Measurements from ENCODE around the gene WNT5A.
"Not testable (repeated sequence)": the region's sequence is repeated elsewhere in the genome, so short reads cannot be mapped to it uniquely, and the experiment has no call there.

Gene WNT5A

DNA sequence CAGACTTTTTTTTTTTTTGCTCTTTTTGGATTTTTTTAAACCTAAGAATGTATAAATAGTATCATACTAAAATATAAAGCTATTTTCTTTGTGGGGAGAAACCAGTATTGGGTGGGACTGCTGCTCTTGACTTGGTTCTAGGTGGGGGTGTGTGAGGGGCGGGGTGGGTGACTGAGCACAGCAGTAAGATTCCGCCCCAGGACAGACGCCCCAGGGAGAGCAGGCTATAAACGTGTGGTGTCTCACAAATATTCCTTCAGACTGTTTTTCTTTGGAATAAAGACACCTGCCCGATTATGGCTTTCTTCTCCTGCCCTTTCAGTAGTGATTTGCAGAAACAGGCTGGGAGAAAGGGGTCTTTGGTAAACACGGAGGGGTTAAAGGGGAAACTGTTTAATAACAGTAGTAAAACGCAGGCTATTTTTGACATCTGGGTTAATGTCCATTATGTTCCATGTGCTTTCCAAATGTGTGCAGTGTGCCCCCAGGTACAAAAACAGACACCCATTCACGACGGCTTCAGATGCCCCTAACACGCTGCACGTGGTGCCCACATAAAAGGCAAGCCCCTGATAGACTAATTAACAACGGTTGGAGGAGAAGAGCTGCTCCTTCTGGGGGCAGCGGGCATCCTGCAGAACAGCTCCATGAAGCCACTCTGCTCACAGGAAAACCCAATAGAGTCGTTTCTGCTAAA is 28.6 kb upstream of the WNT5A start:
- DNase-seq (ENCODE audit: low spot score in 2 of 2) (no peak), ATAC-seq (no peak)
- H3K4me1 Mint-ChIP-seq: no peaks in the 10 kb centered on the region
- H3K36me3 Mint-ChIP-seq: no peaks in the 10 kb centered on the region
- H3K4me3 Mint-ChIP-seq: no peak overlapping the region
- no peak overlapping the region for H3K27ac Mint-ChIP-seq
- no peaks in the 10 kb centered on the region for H3K9me3 Mint-ChIP-seq

DNA sequence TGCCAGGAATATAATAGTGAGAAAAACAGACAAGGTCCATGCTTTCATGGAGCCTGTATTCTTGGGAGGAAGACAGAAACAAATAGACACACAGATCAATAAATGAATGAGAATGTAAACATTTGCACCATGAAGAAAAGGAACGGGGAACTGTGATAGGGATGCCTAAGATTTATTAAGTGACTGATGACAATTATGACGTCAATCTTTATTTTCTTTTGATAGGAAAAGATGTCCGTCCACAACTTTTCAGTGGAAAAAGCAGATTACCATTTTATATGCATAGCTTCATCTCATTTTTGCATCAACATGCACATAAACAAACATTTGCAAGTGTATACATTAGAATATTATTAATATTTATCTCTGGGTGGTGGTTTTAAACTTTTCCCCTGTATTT is 27.9 kb upstream of the WNT5A start:
- ATAC-seq (no peak), DNase-seq (ENCODE audit: low spot score in 2 of 2) (no peak)
- Mint-ChIP-seq H3K27ac (no peak overlapping the region), H3K9me3 (peaks cover 2% of the 10 kb centered on the region), H3K4me1 (no peaks in the 10 kb centered on the region), H3K4me3 (no peak overlapping the region), H3K36me3 (no peaks in the 10 kb centered on the region)

DNA sequence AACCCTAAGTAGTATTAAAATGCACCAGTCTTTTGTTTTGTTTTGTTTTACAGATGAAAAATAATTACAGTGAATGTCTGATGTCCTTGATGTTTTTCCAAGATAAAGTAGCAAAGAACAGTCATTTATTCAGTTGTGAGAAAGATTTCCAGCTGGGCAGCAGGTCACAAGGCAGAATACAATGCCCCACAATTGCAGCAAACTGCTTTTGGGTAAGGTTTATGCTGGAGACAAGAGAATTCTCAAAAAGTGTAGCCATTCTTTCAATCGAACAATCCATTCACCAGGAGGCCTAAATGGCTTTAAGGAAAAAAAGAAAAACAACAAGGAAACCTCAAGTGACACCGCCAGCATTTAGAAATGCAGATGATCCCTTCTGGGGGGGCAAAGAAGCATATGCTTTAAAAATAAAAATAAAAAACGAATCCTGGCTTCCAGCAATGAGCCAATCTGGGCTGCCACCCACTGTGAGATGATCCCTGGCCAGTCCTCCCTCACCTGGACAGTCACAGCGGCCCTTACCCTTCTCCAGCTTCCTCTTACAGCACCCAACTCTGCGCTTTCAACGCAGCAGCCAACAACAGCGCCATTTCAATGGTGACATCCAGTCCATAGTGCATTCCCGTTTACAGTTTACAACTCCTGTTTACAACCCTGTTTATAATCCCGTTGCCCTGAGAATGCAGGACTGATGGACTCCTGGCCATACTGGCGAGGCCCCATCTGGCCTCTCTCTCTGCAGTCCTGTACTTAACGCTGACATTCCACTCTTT is 25.7 kb upstream of the WNT5A start:
- DNase-seq (ENCODE audit: low spot score in 2 of 2): no peak
- Mint-ChIP-seq H3K36me3 (no peaks in the 10 kb centered on the region), H3K4me3 (no peak overlapping the region), H3K9me3 (peaks cover 2% of the 10 kb centered on the region), H3K27ac (no peak overlapping the region), H3K4me1 (no peaks in the 10 kb centered on the region)
- ATAC-seq: no peak

DNA sequence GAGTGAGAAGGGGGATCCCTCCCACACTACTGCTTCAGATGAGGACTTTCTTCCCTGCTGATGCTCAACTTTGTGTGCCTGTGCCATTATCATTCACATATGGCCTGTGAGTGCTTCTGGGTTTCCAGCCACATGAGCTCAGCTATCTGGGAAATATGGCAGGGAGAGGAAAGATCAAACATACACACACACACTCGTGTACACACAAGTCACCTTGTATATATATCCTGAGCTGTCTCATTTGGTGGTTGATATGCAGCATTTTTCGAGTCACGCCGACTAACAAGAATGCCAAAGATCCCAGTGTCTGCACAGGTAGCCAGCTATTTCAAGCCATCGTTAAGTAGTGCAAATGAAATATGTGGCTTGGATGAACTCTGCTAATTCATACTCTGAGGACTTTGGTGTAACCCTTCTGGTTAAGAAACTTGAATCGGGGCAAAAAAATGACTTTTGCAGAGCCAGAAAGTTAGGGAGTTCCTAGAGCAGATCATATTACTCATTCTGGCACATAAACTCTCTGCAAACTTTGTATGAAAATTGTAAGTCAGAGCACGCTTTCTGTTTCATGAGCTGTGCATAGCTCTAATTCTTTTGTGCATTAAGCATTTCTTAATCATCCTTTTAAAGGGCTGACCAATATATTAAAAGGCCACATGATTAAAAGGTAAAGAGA is 24.9 kb upstream of the WNT5A start:
- DNase-seq (ENCODE audit: low spot score in 2 of 2) (no peak), ATAC-seq (no peak)
- Mint-ChIP-seq H3K9me3 (peaks cover 5% of the 10 kb centered on the region), H3K27ac (no peak overlapping the region), H3K36me3 (no peaks in the 10 kb centered on the region), H3K4me3 (no peak overlapping the region), H3K4me1 (no peaks in the 10 kb centered on the region)

DNA sequence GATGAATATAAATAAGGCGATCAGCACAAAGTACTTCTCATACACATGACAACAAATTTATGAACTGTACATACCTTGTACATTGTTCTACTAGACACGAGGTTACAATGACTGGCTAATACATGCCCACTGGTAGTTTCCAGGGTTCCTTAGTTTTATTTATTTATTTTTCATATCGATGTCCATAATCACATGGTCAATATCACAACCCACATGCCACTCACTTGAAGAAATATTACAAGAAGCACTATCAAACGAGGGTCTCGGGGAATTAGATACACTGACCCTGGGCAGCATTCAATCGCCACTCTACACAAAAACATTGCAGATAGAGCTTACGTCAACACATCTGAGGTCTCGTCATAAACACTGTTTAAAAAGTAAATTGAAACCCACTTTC is 21.2 kb upstream of the WNT5A start:
- ATAC-seq (no peak), DNase-seq (ENCODE audit: low spot score in 2 of 2) (no peak)
- Mint-ChIP-seq H3K9me3 (peaks cover 5% of the 10 kb centered on the region), H3K36me3 (no peaks in the 10 kb centered on the region), H3K4me1 (no peaks in the 10 kb centered on the region), H3K27ac (no peak overlapping the region), H3K4me3 (no peak overlapping the region)

DNA sequence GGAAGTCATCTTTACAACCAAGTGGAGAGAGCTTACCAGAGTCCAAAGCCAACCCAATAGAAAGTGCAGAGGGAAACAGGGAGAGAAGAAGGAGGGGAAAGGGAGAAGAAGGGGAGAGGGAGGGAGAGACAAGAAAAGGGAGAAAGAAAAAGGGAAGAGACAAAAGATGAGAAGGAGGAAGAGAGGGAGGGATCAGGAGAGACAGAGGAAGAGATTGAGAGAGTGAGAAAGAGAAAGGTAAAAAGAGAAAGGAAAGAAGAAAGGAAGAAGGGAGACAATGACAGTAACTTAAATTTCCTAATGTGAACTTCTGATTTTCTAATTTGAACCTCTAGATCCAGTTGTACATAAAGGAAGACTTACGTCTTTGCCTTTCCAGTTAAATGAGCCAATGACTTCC is 20.7 kb upstream of the WNT5A start:
- no peak for ATAC-seq

DNA sequence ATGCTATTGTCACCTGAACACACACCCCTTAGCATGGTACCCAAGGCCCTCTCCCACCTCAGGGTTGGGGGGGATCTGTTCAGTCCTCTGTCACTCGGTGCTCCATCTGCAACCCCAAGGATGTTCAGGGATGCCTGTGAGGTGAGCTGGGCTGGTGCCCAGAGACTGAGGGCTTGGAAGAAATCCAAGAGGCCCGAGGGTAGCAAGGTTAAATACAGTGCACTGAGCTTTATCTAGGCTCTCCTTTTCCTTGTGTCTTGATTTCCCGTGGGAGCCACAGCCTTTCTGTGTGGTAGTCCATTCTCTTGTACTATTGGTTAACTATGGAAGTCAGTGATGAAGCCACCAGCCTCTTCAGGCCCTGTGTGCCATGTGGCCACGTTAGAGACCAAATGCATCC is 18.7 kb upstream of the WNT5A start:
- Mint-ChIP-seq H3K27ac (no peak overlapping the region), H3K4me3 (no peak overlapping the region), H3K4me1 (no peaks in the 10 kb centered on the region), H3K9me3 (peaks cover 5% of the 10 kb centered on the region), H3K36me3 (no peaks in the 10 kb centered on the region)
- ATAC-seq (no peak), DNase-seq (ENCODE audit: low spot score in 2 of 2) (no peak)

More for the DNA sequence above, 20.7 kb upstream of the WNT5A start:
- Mint-ChIP-seq H3K27ac (no peak overlapping the region), H3K36me3 (no peaks in the 10 kb centered on the region), H3K4me3 (no peak overlapping the region), H3K9me3 (peaks cover 5% of the 10 kb centered on the region), H3K4me1 (no peaks in the 10 kb centered on the region)
- DNase-seq (ENCODE audit: low spot score in 2 of 2): no peak

DNA sequence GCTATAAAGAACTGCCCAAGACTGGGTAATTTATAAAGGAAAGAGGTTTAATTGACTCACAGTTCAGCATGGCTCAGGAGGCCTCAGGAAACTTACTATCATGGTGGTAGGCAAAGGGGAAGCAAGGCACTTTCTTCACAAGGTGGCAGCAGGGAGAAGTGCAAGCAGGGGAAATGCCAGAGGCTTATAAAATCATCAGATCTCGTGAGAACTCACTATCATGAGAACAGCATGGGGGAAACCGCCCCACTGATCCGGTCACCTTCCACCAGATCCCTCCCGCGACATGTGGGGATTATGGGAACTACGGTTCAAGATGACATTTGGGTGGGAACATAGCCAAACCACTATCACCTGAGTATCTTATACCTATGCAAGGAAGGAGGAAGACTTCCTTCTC is 18.0 kb upstream of the WNT5A start:
- not testable (repeated sequence) for ATAC-seq; H3K4me3 Mint-ChIP-seq; H3K4me1 Mint-ChIP-seq; DNase-seq (ENCODE audit: low spot score in 2 of 2); H3K36me3 Mint-ChIP-seq; H3K27ac Mint-ChIP-seq; H3K9me3 Mint-ChIP-seq

DNA sequence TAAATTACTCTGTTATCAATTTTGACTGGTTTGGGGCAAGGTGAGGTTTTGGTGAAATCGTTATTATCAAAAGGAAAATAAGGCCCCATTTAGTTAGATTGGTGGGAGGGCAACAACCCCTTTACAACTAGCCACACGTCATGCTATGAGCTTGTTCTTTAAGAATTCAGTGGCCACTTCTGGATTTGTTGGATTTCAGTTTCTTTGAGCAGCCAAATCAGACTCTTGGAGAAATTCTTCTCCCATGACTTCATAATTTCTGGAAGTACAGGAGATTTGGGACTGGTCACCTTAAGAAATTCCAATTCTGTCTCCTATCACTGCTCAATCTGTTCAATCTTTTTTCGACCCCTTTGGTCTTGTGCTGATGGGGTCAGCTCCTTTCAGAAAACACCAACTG is 14.8 kb upstream of the WNT5A start:
- no peak overlapping the region for H3K4me3 Mint-ChIP-seq
- H3K27ac Mint-ChIP-seq: no peak overlapping the region
- no peaks in the 10 kb centered on the region for H3K36me3 Mint-ChIP-seq
- DNase-seq (ENCODE audit: low spot score in 2 of 2): no peak
- H3K9me3 Mint-ChIP-seq: no peaks in the 10 kb centered on the region
- no peak for ATAC-seq
- H3K4me1 Mint-ChIP-seq: no peaks in the 10 kb centered on the region

DNA sequence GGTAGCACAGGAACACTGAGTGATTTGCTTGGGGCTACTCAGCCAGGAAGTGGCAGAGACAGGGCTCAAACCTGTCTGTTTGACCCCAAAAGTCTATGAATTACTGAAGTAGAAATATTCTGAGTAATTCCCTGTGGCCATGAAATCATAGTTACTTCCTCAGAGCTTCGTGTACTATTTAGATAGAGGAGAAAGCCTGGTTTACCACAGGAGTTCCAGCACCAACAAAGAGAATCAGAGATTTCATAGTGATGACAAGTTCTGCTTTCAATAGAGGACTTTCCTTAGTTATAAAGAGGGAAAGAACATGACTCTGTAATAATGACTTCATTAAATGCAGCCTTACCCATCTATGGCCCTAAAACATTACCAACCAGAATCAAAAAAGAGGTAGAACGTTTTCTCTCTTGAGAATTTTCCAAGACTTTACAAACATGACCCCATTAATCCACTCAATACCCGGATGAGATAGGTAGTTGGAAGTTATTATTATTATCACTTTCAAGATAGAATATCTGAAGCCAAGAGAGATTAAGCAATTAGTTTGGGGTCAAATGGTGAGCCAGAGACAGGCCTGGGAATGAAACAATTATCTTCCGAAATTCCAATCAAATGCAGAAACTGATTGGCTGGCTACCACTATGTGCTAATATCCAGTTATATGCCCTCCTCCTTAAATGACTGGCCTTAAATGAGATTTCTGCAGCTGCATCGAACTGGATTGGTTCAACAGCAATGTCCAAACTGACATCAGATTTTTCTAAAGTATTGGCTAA is 13.6 kb upstream of the WNT5A start:
- DNase-seq (ENCODE audit: low spot score in 2 of 2): no peak
- no peaks in the 10 kb centered on the region for H3K9me3 Mint-ChIP-seq
- H3K4me1 Mint-ChIP-seq: no peaks in the 10 kb centered on the region
- no peak overlapping the region for H3K27ac Mint-ChIP-seq
- H3K36me3 Mint-ChIP-seq: no peaks in the 10 kb centered on the region
- H3K4me3 Mint-ChIP-seq: no peak overlapping the region
- no peak for ATAC-seq

DNA sequence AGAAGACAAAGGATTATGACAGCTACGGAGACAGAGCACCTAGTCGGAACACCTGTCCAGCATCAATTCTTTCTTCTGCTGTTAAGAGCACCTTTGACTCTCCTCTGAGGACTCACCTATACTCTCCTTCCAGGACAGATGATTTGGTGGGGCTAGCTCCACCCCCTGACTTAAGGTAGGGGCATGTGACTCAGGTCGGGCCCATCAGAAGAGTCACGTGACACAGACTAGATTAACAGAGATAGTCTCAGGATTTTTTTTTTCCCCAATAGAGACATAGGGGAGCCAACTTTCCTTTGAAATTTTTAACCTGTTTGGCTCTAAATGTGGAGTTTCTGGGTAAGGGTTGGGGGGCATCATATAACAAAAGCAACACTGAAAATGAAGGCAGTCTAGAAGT is 11.4 kb upstream of the WNT5A start:
- Mint-ChIP-seq H3K4me1 (no peaks in the 10 kb centered on the region), H3K9me3 (peaks cover 3% of the 10 kb centered on the region), H3K27ac (no peak overlapping the region), H3K4me3 (no peak overlapping the region), H3K36me3 (no peaks in the 10 kb centered on the region)
- ATAC-seq (no peak), DNase-seq (ENCODE audit: low spot score in 2 of 2) (no peak)

DNA sequence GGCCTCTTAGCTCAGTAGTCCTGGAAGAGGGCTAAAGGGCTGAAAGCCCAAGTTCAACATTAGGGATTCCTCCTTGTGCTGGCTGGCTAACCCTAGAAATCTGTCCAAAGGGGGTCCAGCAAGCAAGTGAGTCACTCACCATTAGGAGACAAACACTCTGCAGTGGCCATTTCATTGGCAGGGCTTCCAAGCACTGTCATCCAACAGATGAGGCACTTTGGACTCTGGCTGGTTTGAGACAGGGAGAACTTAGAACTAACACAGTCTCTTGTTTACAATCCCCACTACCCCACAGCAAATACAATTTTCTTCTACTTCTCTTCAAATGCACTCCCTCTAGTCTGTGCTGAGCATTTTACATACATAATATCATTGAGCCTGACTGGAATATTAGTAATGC is 10.1 kb upstream of the WNT5A start:
- no peak overlapping the region for H3K27ac Mint-ChIP-seq
- no peak for ATAC-seq
- no peaks in the 10 kb centered on the region for H3K4me1 Mint-ChIP-seq
- no peak overlapping the region for H3K4me3 Mint-ChIP-seq
- H3K36me3 Mint-ChIP-seq: no peaks in the 10 kb centered on the region
- DNase-seq (ENCODE audit: low spot score in 2 of 2): no peak
- peaks cover 3% of the 10 kb centered on the region for H3K9me3 Mint-ChIP-seq

DNA sequence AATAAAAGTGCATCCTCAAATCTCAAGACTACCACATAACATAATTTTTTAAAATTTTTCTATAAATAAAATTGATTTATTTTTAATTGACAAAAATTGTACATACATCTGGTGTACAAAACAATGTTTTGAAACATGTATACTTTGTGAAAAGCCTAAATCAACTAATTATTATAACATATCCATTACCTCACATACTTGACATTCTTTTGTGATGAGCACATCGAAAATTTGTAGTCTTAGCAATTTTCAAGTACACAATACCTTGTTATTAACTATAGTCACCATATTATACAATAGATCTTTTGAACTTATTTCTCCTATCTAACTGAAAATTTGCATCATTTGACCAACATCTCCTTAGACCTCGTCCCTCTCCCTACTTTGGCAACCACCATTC is 7.9 kb upstream of the WNT5A start:
- Mint-ChIP-seq H3K4me3 (no peak overlapping the region), H3K9me3 (peaks cover 3% of the 10 kb centered on the region), H3K4me1 (no peaks in the 10 kb centered on the region), H3K36me3 (no peaks in the 10 kb centered on the region), H3K27ac (no peak overlapping the region)
- DNase-seq (ENCODE audit: low spot score in 2 of 2) (no peak), ATAC-seq (no peak)

DNA sequence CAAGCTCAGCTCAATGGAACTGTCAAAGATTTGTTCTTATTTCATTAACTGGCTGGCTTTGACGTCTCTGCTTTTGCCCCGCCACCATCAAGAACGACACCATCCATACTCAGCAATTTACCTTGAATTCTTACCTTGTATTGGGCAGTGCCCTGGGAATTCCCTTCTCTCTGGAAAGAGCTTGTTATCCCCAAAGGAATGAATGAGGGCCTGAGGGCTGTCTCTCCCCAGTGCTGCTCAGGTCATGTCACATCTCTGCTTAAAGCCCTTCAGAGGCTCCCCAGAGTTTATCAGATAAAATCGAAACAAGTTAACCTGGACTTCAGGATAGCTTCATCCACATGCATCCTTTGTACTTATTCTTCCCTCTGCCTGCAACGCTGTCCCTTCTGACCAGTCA is 5.9 kb upstream of the WNT5A start:
- DNase-seq (ENCODE audit: low spot score in 2 of 2) (no peak), ATAC-seq (no peak)
- H3K36me3 Mint-ChIP-seq: no peaks in the 10 kb centered on the region
- no peak overlapping the region for H3K4me3 Mint-ChIP-seq
- H3K9me3 Mint-ChIP-seq: peaks cover 3% of the 10 kb centered on the region
- peaks cover 5% of the 10 kb centered on the region for H3K4me1 Mint-ChIP-seq
- no peak overlapping the region for H3K27ac Mint-ChIP-seq

DNA sequence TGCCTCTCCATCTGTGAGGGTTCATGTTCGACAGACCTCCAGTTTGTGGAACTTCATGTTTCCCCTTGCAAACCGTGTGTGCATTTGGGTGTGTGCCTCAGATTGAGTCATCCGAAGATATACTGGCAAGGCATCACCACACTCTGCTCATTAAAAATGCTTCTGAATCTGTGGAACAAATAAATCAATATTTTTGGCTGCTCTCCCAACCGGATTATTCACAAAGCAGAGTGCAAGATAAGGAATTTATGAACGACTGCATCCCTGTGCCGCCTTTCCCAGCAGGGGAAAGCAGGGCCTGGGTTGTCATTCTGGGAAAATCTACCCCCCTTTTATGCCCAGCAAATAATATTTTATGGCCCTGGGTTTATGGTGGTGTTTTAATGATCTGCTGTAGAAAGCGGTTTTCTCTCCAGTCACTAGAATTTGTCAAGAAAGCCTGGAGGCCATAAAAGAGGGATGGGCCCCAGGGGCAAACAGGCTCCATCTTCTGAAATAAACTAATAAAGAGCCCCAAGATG is 4.2 kb upstream of the WNT5A start:
- ATAC-seq: no peak
- H3K36me3 Mint-ChIP-seq: no peaks in the 10 kb centered on the region
- H3K4me3 Mint-ChIP-seq: no peak overlapping the region
- peaks cover 9% of the 10 kb centered on the region for H3K4me1 Mint-ChIP-seq
- no peak overlapping the region for H3K27ac Mint-ChIP-seq
- peaks cover 3% of the 10 kb centered on the region for H3K9me3 Mint-ChIP-seq
- DNase-seq (ENCODE audit: low spot score in 2 of 2): no peak
